A673 (cell line): ENCODE measurements around the gene QRICH2. TPM values are rescaled to one million over a fixed set of nuclear protein-coding genes. Genes with fewer than 3 reads are reported as not detected.
"Not testable (repeated sequence)": the region's sequence is repeated elsewhere in the genome, so short reads cannot be mapped to it uniquely, and the experiment has no call there.

Experiments
- BruUV-seq: library from RNA; stranded (reverse); fragments of 400-500 nt; replicated peaks from 2 replicates; lab custom pipeline; 2021; lab: Mats Ljungman, UMichigan
- CTCF ChIA-PET: fragments of 300-600 bp; sonication (Branson Sonifier 250); formaldehyde crosslinking; loops from one replicate; lab custom pipeline; 2022; ENCODE audit warnings: antibody characterized with exemption; lab: Charles Lee
- POLR2A ChIA-PET: fragments of 300-600 bp; sonication (Branson Sonifier 250); formaldehyde crosslinking; loops from one replicate; lab custom pipeline; 2022; ENCODE audit warnings: antibody characterized with exemption; ENCODE audit not compliant: low non-redundant PET; lab: Charles Lee
- DNase-seq: peaks from one replicate; pipeline ENCODE4 v3.0.0-alpha.2; 2015; ENCODE audit warnings: low spot score
- H3K27ac ChIP-seq: fragments of 200-600 bp; sonication (generic); 2 replicates; pipeline ENCODE4 v1.5.1; 2016; ENCODE audit warnings: mixed run types, low read depth, mild to moderate bottlenecking, mixed read lengths, antibody characterized with exemption, low read length; ENCODE audit not compliant: poor library complexity, severe bottlenecking
- H3K27me3 ChIP-seq: fragments of 200-600 bp; sonication (generic); replicated peaks from 2 replicates; pipeline ENCODE4 v1.6.1; 2017; ENCODE audit warnings: mixed run types, low read depth, mild to moderate bottlenecking, mixed read lengths, antibody characterized with exemption, low read length; ENCODE audit not compliant: insufficient read depth, poor library complexity
- H3K36me3 ChIP-seq: fragments of 200-600 bp; sonication (generic); 2 replicates; pipeline ENCODE4 v1.6.1; 2016; ENCODE audit warnings: mixed run types, mild to moderate bottlenecking, mixed read lengths, antibody characterized with exemption, low read length; ENCODE audit not compliant: insufficient read depth, poor library complexity, severe bottlenecking
- H3K4me1 ChIP-seq: fragments of 200-600 bp; sonication (generic); 2 replicates; pipeline ENCODE4 v1.6.1; 2017; ENCODE audit warnings: mixed run types, mild to moderate bottlenecking, mixed read lengths, antibody characterized with exemption, low read length; ENCODE audit not compliant: insufficient read depth, poor library complexity, severe bottlenecking
- H3K4me3 ChIP-seq: fragments of 200-600 bp; sonication (generic); 2 replicates; pipeline ENCODE4 v1.5.1; 2016; ENCODE audit warnings: low read depth, mixed run types, mild to moderate bottlenecking, mixed read lengths, low read length; ENCODE audit not compliant: poor library complexity, severe bottlenecking
- H3K9me3 ChIP-seq: fragments of 200-600 bp; sonication (generic); 2 replicates; pipeline ENCODE4 v1.6.1; 2016; ENCODE audit warnings: mixed run types, low read depth, mild to moderate bottlenecking, mixed read lengths, antibody characterized with exemption, low read length; ENCODE audit not compliant: poor library complexity, severe bottlenecking
- CTCF ChIP-seq: fragments of 300-800, 200-600 bp; sonication (generic); conservative IDR thresholded peaks from 2 replicates; pipeline ENCODE4 v1.5.1; 2017; ENCODE audit warnings: low read depth, mild to moderate bottlenecking, antibody characterized with exemption, low read length, moderate library complexity, mixed read lengths
- EZH2 ChIP-seq: fragments of 200-600 bp; sonication (generic); IDR thresholded peaks from 2 replicates; pipeline ENCODE4 v1.6.1; 2017; ENCODE audit warnings: borderline replicate concordance, low read depth, mild to moderate bottlenecking, mixed read lengths, antibody characterized with exemption, low read length; ENCODE audit not compliant: poor library complexity, severe bottlenecking
- intact Hi-C: fragments of 100-400 bp; cut with micrococcal nuclease; formaldehyde crosslinking; loops from one replicate; pipeline ENCODE4 v1.10.0; 2022; ENCODE audit not compliant: unreplicated experiment
- total RNA-seq: library from RNA; stranded (reverse); gene quantifications from 2 replicates; pipeline ENCODE4 v1.2.3, GENCODE V29; 2021

Gene QRICH2
- total RNA-seq, 1 experiment from 2014 or later, result 4.3 TPM

- DNase-seq, result no peak
- no TSS peak for BruUV-seq
- Histone ChIP-seq H3K27ac (no peak overlapping the region), H3K27me3 (no peaks in the 10 kb centered on the region), H3K9me3 (no peaks in the 10 kb centered on the region), H3K4me3 (no peak overlapping the region), H3K4me1 (peaks cover 6% of the 10 kb centered on the region), H3K36me3 (peaks cover 4% of the 10 kb centered on the region)
- POLR2A ChIA-PET, result no interaction called here
- no peak for TF ChIP-seq EZH2
- no peak for TF ChIP-seq CTCF
- intact Hi-C loops, result no loop called here
- CTCF ChIA-PET, result no interaction called here
Measured at GRCh38 chr17:76350463-76350862, 42.4 kb upstream of the QRICH2 start.

- intact Hi-C loops, POLR2A ChIA-PET, DNase-seq, H3K4me1 ChIP-seq, H3K27ac ChIP-seq, H3K27me3 ChIP-seq, H3K4me3 ChIP-seq, BruUV-seq, H3K9me3 ChIP-seq, CTCF ChIA-PET: not testable (repeated sequence)
- peaks cover 14% of the 10 kb centered on the region for H3K36me3 ChIP-seq
Measured at GRCh38 chr17:76346936-76347335, 38.9 kb upstream of the QRICH2 start.

GRCh38 chr17:76345377-76345974, 37.4 kb upstream of the QRICH2 start:
- H3K4me1 ChIP-seq, result no peaks in the 10 kb centered on the region
- intact Hi-C loops, result no loop called here
- H3K36me3 ChIP-seq, result peaks cover 17% of the 10 kb centered on the region
- no TSS peak for BruUV-seq
- H3K4me3 ChIP-seq, result no peak overlapping the region
- no peaks in the 10 kb centered on the region for H3K9me3 ChIP-seq
- no peaks in the 10 kb centered on the region for H3K27me3 ChIP-seq
- ChIA-PET POLR2A (no interaction called here), CTCF (no interaction called here)
- no peak for DNase-seq
- H3K27ac ChIP-seq, result peak overlapping the region; percentile 54
- TF ChIP-seq EZH2 (no peak), CTCF (no peak)

- Histone ChIP-seq H3K36me3 (peaks cover 17% of the 10 kb centered on the region), H3K4me1 (no peaks in the 10 kb centered on the region), H3K27me3 (no peaks in the 10 kb centered on the region), H3K9me3 (no peaks in the 10 kb centered on the region), H3K27ac (no peak overlapping the region), H3K4me3 (no peak overlapping the region)
- intact Hi-C loops, result no loop called here
- DNase-seq, result no peak
- ChIA-PET CTCF (no interaction called here), POLR2A (no interaction called here)
- no TSS peak for BruUV-seq
- no peak for TF ChIP-seq CTCF
- no peak for TF ChIP-seq EZH2
Measured at GRCh38 chr17:76343106-76343505, 35.0 kb upstream of the QRICH2 start.
